H1 (cell line): Measurements from ENCODE around the gene NTN5. TPM values are rescaled to one million over a fixed set of nuclear protein-coding genes. Genes with fewer than 3 reads are reported as not detected.
A peak's percentile ranks its signal among the peaks of the same experiment; 100 is the strongest.

ENCODE experiments used
- ATF3 ChIP-seq: IDR thresholded peaks from 2 replicates; pipeline ENCODE4 v1.6.1; 2011; ENCODE audit warnings: low read depth, mild to moderate bottlenecking, low read length; ENCODE audit not compliant: insufficient read depth
- CTCF ChIP-seq, 3 experiments: IDR thresholded peaks; 1 replicate in 2 of 3; 2 replicates in 1 of 3; pipeline versions ENCODE4 v1.5.1 to v1.6.1; 2011; ENCODE audit warnings: low read length in 3 of 3, mild to moderate bottlenecking in 3 of 3, inconsistent platforms in 2 of 3, low read depth in 1 of 3, moderate library complexity in 1 of 3; ENCODE audit not compliant: insufficient read depth in 1 of 3; ENCODE audit errors: control extremely low read depth in 1 of 3
- E2F6 ChIP-seq: IDR thresholded peaks from 2 replicates; pipeline ENCODE4 v1.6.1; 2012; ENCODE audit warnings: inconsistent platforms
- NRF1 ChIP-seq: IDR thresholded peaks from 2 replicates; pipeline ENCODE4 v1.6.1; 2011; ENCODE audit warnings: mild to moderate bottlenecking, low read depth, low read length, improper control_type of control experiment
- SRF ChIP-seq: IDR thresholded peaks from 2 replicates; pipeline ENCODE4 v1.6.1; 2011; ENCODE audit warnings: mild to moderate bottlenecking, low read depth, low read length, moderate library complexity
- polyA plus RNA-seq, 7 experiments: library from polyadenylated mRNA; depleted of rRNA in 3 of 7; stranded (reverse) in 5 of 7; unstranded in 2 of 7; fragments of >200 nt in 5 of 7; fragments of 200-250 nt in 2 of 7; gene quantifications; 1 replicate in 5 of 7; 2 replicates in 1 of 7; 4 replicates in 1 of 7; pipeline versions ENCODE4 v1.2.1 to v1.2.3, GENCODE V29; 2011 to 2013; ENCODE audit warnings: missing spikeins in 2 of 7, mixed read lengths in 2 of 7
- total RNA-seq: library from RNA; stranded (reverse); fragmentation: NEBNext Ultra II Directional; extraction: Animal tissue kit (Norgen Biotek cat#: 25700); gene quantifications from 2 replicates; pipeline ENCODE4 v1.2.1, GENCODE V29; 2021

Gene NTN5
- total and polyA plus RNA-seq, 2 of the 8 experiments (the other 6 are each of a cell fraction or from before 2014, with no cell fraction given) = 0.47 to 0.85 TPM

- TF ChIP-seq CTCF (IDR thresholded peaks at IDR 0.05; ENCODE audit: control extremely low read depth in 1 of 3, insufficient read depth in 1 of 3, low read depth in 1 of 3, low read length in 3 of 3) (no peak), NRF1 (no peak), E2F6 (0 out of 2 replicates have a peak, but pooled peaks have one; percentile 13), SRF (no peak), ATF3 (no peak)
Observed at GRCh38 chr19:48708471-48708870, 35.7 kb upstream of the NTN5 start (continued).
